HG02870 (cell line): Measurements from ENCODE around the gene IL12RB1.
A peak's percentile ranks its signal among the peaks of the same experiment; 100 is the strongest.
"Not testable (repeated sequence)": the region's sequence is repeated elsewhere in the genome, so short reads cannot be mapped to it uniquely, and the experiment has no call there.

Experiments
- ATAC-seq: cut with Tn5 transposase; IDR thresholded peaks from one replicate; pipeline ENCODE4 v1.9.1; 2021; ENCODE audit warnings: mild to moderate bottlenecking, moderate library complexity; ENCODE audit not compliant: unreplicated experiment

IL12RB1 gene

GRCh38 chr19:18051887-18052286 is 34.8 kb downstream of the IL12RB1 start:
- ATAC-seq, result no peak

GRCh38 chr19:18049385-18049784 is 37.3 kb downstream of the IL12RB1 start:
- no peak for ATAC-seq

GRCh38 chr19:18046059-18046718 is 40.5 kb downstream of the IL12RB1 start:
- ATAC-seq, result no peak

GRCh38 chr19:18045307-18046050 is 41.3 kb downstream of the IL12RB1 start:
- ATAC-seq, result no peak

- peak; percentile 88 for ATAC-seq
Observed at GRCh38 chr19:18044825-18045304, 41.9 kb downstream of the IL12RB1 start.

- ATAC-seq, result no peak
Observed at GRCh38 chr19:18043676-18044075, 43.1 kb downstream of the IL12RB1 start.

- ATAC-seq, result no peak
Observed at GRCh38 chr19:18041054-18041453, 45.7 kb downstream of the IL12RB1 start.

- not testable (repeated sequence) for ATAC-seq
Observed at GRCh38 chr19:18032102-18032501, 54.6 kb downstream of the IL12RB1 start.

GRCh38 chr19:18031401-18031800 is 55.3 kb downstream of the IL12RB1 start:
- ATAC-seq, result not testable (repeated sequence)

GRCh38 chr19:18029617-18030338 is 57.0 kb downstream of the IL12RB1 start:
- ATAC-seq, result no peak

- no peak for ATAC-seq
Observed at GRCh38 chr19:18027151-18027550, 59.6 kb downstream of the IL12RB1 start.

- ATAC-seq, result no peak
Observed at GRCh38 chr19:18023622-18024251, 63.0 kb downstream of the IL12RB1 start.

GRCh38 chr19:18021121-18021755 is 65.5 kb downstream of the IL12RB1 start:
- no peak for ATAC-seq

- no peak for ATAC-seq
Observed at GRCh38 chr19:18020212-18021085, 66.3 kb downstream of the IL12RB1 start.

- ATAC-seq, result no peak
Observed at GRCh38 chr19:18017275-18018083, 69.3 kb downstream of the IL12RB1 start.

- ATAC-seq, result no peak
Observed at GRCh38 chr19:18016209-18016910, 70.4 kb downstream of the IL12RB1 start.

- no peak for ATAC-seq
Observed at GRCh38 chr19:18014197-18014596, 72.5 kb downstream of the IL12RB1 start.
